ENCODE measurements around the gene ELAC2. TPM values are rescaled to one million over a fixed set of nuclear protein-coding genes. Genes with fewer than 3 reads are reported as not detected.

ELAC2 gene
- polyA plus RNA-seq, 1 donor from 2014 or later: 34.6 TPM

DNA sequence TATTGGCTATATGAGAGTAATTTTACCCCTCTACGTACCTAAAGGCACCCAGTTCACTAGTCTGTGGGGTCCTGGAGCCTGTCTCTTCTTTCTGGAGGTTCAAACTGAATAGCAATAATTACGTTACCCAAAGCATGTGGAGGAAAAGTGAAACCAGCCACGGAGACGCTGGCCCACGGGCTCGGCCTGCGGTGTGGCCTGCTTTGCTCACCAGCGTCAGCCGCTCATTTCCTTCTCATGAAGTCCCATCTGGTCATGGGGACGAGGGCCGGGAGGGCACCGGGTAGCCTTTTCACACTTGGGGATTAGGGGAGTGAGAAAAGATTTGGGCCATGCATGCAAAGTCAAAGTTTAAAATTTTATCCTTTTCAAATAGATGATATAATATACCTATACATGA is 26.9 kb downstream of the ELAC2 start:
- H3K4me3 ChIP-seq (ENCODE audit: low read length): no peak overlapping the region
- H3K36me3 ChIP-seq (ENCODE audit: insufficient read depth, low read length): no peaks in the 10 kb centered on the region
- TF ChIP-seq POLR2AphosphoS5 (IDR thresholded peaks at IDR 0.05) (no peak), EZH2 (IDR thresholded peaks at IDR 0.05; ENCODE audit: borderline replicate concordance, insufficient read depth, low read length, poor library complexity, severe bottlenecking) (no peak), RAD21 (conservative IDR thresholded peaks at IDR 0.05) (no peak), TAF1 (IDR thresholded peaks at IDR 0.05; ENCODE audit: low read depth) (no peak), EP300 (conservative IDR thresholded peaks at IDR 0.05; ENCODE audit: poor library complexity, severe bottlenecking) (no peak)
- TF ChIP-seq, protein P1, sequence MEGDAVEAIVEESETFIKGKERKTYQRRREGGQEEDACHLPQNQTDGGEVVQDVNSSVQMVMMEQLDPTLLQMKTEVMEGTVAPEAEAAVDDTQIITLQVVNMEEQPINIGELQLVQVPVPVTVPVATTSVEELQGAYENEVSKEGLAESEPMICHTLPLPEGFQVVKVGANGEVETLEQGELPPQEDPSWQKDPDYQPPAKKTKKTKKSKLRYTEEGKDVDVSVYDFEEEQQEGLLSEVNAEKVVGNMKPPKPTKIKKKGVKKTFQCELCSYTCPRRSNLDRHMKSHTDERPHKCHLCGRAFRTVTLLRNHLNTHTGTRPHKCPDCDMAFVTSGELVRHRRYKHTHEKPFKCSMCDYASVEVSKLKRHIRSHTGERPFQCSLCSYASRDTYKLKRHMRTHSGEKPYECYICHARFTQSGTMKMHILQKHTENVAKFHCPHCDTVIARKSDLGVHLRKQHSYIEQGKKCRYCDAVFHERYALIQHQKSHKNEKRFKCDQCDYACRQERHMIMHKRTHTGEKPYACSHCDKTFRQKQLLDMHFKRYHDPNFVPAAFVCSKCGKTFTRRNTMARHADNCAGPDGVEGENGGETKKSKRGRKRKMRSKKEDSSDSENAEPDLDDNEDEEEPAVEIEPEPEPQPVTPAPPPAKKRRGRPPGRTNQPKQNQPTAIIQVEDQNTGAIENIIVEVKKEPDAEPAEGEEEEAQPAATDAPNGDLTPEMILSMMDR (IDR thresholded peaks at IDR 0.05; ENCODE audit: poor library complexity, severe bottlenecking): no peak
- no peak overlapping the region for H3K4me2 ChIP-seq (ENCODE audit: low read length)
- H4K20me1 ChIP-seq (ENCODE audit: insufficient read depth): no peaks in the 10 kb centered on the region
- H3K79me2 ChIP-seq (replicated peaks; ENCODE audit: insufficient read depth, low read length): no peaks in the 10 kb centered on the region
- no peak overlapping the region for H3K27ac ChIP-seq (ENCODE audit: low read length)
- H3K9me2 ChIP-seq (ENCODE audit: insufficient read depth, low read length): no peaks in the 10 kb centered on the region
- H3F3A ChIP-seq (ENCODE audit: insufficient read depth, low read length, poor library complexity, severe bottlenecking): no peaks in the 10 kb centered on the region
- no peak overlapping the region for H3K9ac ChIP-seq (ENCODE audit: low read length)
- H2AFZ ChIP-seq (ENCODE audit: low read depth, low read length): no peak overlapping the region
- H3K27me3 ChIP-seq (ENCODE audit: insufficient read depth, low read depth, low read length): no peaks in the 10 kb centered on the region
- no peaks in the 10 kb centered on the region for H3K9me3 ChIP-seq (ENCODE audit: low read length)

DNA sequence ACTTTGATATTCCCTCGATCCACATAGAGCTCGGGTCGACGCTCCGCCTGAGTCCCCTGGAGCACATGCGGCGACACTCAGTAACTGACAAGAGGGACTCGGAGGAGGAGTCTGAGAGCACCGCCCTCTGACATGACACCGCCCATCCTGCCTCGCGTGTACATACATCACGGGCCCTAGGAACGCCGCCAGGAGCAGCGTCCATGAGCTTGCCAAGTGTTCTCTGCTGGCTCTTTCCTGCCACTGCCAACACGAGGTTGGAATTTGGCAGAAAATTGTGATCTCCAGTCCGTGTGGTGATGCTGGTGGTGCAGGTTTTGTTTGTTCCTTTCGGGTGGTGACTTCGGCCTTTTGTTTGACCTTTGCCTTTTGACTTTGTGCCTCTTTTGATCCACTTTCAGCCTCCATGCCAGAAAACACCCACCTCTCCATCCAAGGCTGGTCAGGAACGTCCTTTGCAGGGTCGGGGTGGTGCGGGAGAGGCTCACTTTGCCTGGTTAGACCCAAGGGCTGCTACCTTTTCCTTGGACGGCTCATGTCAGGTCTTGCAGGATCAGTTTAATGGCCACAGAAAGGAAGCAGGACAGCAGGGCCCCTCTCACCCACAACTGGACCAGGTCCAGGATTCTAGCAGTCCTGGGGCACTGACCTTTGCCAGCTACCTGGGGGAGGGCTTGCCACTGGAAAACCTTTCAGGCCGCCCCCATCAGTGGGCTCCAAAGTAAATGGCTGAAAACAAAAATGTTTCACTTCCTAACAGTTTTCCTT is 27.6 kb downstream of the ELAC2 start:
- no peaks in the 10 kb centered on the region for H3K27me3 ChIP-seq (ENCODE audit: insufficient read depth, low read depth, low read length)
- H3K9ac ChIP-seq (ENCODE audit: low read length): no peak overlapping the region
- no peaks in the 10 kb centered on the region for H3F3A ChIP-seq (ENCODE audit: insufficient read depth, low read length, poor library complexity, severe bottlenecking)
- no peaks in the 10 kb centered on the region for H3K36me3 ChIP-seq (ENCODE audit: insufficient read depth, low read length)
- H3K9me2 ChIP-seq (ENCODE audit: insufficient read depth, low read length): no peaks in the 10 kb centered on the region
- H3K27ac ChIP-seq (ENCODE audit: low read length): no peak overlapping the region
- no peaks in the 10 kb centered on the region for H4K20me1 ChIP-seq (ENCODE audit: insufficient read depth)
- H3K4me2 ChIP-seq (ENCODE audit: low read length): no peak overlapping the region
- H3K9me3 ChIP-seq (ENCODE audit: low read length): no peaks in the 10 kb centered on the region
- TF ChIP-seq, protein P1 (IDR thresholded peaks at IDR 0.05; ENCODE audit: poor library complexity, severe bottlenecking): no peak
- TF ChIP-seq MXI1 (conservative IDR thresholded peaks at IDR 0.05; ENCODE audit: poor library complexity, severe bottlenecking): no peak
- H2AFZ ChIP-seq (ENCODE audit: low read depth, low read length): no peak overlapping the region
- no peaks in the 10 kb centered on the region for H3K79me2 ChIP-seq (replicated peaks; ENCODE audit: insufficient read depth, low read length)
- no peak overlapping the region for H3K4me3 ChIP-seq (ENCODE audit: low read length)

DNA sequence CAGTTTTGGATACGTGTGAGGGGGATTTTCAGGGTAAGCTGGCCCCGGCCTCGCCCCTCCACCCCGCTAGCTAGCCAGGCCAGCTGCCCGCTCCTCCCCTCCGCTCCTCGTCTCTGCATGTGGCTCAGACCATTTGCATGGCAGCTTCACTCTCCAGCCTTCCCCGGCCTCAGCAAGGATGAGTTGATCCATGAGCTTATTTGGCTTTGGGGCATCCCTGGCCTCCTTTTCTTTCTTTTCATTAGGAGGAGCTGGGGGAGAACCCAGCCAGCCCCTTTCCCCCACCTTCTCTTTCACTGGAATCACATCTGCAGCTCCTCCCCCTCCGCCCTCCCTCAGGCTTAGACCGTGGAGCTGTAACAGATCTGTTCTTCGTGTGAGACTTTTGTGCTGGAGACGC is 30.7 kb downstream of the ELAC2 start:
- Histone ChIP-seq H3K27me3 (ENCODE audit: insufficient read depth, low read depth, low read length) (no peaks in the 10 kb centered on the region), H3K4me3 (ENCODE audit: low read length) (no peak overlapping the region), H3K9me2 (ENCODE audit: insufficient read depth, low read length) (no peaks in the 10 kb centered on the region), H3K4me2 (ENCODE audit: low read length) (no peak overlapping the region), H3K9ac (ENCODE audit: low read length) (no peak overlapping the region), H4K20me1 (ENCODE audit: insufficient read depth) (no peaks in the 10 kb centered on the region), H2AFZ (ENCODE audit: low read depth, low read length) (no peak overlapping the region), H3K9me3 (ENCODE audit: low read length) (no peaks in the 10 kb centered on the region), H3K27ac (ENCODE audit: low read length) (no peak overlapping the region), H3K36me3 (ENCODE audit: insufficient read depth, low read length) (no peaks in the 10 kb centered on the region), H3F3A (ENCODE audit: insufficient read depth, low read length, poor library complexity, severe bottlenecking) (no peaks in the 10 kb centered on the region), H3K79me2 (replicated peaks; ENCODE audit: insufficient read depth, low read length) (no peaks in the 10 kb centered on the region)
- TF ChIP-seq, protein P2, sequence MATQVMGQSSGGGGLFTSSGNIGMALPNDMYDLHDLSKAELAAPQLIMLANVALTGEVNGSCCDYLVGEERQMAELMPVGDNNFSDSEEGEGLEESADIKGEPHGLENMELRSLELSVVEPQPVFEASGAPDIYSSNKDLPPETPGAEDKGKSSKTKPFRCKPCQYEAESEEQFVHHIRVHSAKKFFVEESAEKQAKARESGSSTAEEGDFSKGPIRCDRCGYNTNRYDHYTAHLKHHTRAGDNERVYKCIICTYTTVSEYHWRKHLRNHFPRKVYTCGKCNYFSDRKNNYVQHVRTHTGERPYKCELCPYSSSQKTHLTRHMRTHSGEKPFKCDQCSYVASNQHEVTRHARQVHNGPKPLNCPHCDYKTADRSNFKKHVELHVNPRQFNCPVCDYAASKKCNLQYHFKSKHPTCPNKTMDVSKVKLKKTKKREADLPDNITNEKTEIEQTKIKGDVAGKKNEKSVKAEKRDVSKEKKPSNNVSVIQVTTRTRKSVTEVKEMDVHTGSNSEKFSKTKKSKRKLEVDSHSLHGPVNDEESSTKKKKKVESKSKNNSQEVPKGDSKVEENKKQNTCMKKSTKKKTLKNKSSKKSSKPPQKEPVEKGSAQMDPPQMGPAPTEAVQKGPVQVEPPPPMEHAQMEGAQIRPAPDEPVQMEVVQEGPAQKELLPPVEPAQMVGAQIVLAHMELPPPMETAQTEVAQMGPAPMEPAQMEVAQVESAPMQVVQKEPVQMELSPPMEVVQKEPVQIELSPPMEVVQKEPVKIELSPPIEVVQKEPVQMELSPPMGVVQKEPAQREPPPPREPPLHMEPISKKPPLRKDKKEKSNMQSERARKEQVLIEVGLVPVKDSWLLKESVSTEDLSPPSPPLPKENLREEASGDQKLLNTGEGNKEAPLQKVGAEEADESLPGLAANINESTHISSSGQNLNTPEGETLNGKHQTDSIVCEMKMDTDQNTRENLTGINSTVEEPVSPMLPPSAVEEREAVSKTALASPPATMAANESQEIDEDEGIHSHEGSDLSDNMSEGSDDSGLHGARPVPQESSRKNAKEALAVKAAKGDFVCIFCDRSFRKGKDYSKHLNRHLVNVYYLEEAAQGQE (IDR thresholded peaks at IDR 0.05; ENCODE audit: borderline replicate concordance): no peak
- no peak for TF ChIP-seq MXI1 (conservative IDR thresholded peaks at IDR 0.05; ENCODE audit: poor library complexity, severe bottlenecking)
- TF ChIP-seq, protein P1 (IDR thresholded peaks at IDR 0.05; ENCODE audit: poor library complexity, severe bottlenecking): no peak
- no peak for TF ChIP-seq EZH2 (IDR thresholded peaks at IDR 0.05; ENCODE audit: borderline replicate concordance, insufficient read depth, low read length, poor library complexity, severe bottlenecking)
- no peak for TF ChIP-seq TAF1 (IDR thresholded peaks at IDR 0.05; ENCODE audit: low read depth)
- no peak for TF ChIP-seq POLR2AphosphoS5 (IDR thresholded peaks at IDR 0.05)
